AG09309 (cell line): ENCODE results near the gene TLR9.

Source experiments
- DNase-seq: peaks from one replicate; pipeline ENCODE4 v3.0.0-alpha.2; 2010; ENCODE audit warnings: low read depth
- H3K4me3 ChIP-seq: 2 replicates; pipeline ENCODE4 v1.5.1; 2011; ENCODE audit warnings: mild to moderate bottlenecking, low read depth, low read length, moderate library complexity; ENCODE audit not compliant: control insufficient read depth
- CTCF ChIP-seq: IDR thresholded peaks from 2 replicates; pipeline ENCODE4 v1.5.1; 2011; ENCODE audit warnings: mild to moderate bottlenecking, low read depth, low read length, inconsistent platforms; ENCODE audit not compliant: insufficient read depth, control insufficient read depth; ENCODE audit errors: missing control alignments

TLR9 gene

GRCh38 chr3:52254608-52255007 is 29.2 kb upstream of the TLR9 start:
- DNase-seq: no peak
- H3K4me3 ChIP-seq: no peak overlapping the region
- TF ChIP-seq CTCF: no peak

GRCh38 chr3:52253314-52254304 is 28.2 kb upstream of the TLR9 start:
- H3K4me3 ChIP-seq: no peak overlapping the region
- no peak for DNase-seq
- TF ChIP-seq CTCF: no peak

GRCh38 chr3:52250122-52250521 is 24.7 kb upstream of the TLR9 start:
- DNase-seq: no peak
- no peak for TF ChIP-seq CTCF
- no peak overlapping the region for H3K4me3 ChIP-seq

GRCh38 chr3:52249683-52250082 is 24.2 kb upstream of the TLR9 start:
- H3K4me3 ChIP-seq: no peak overlapping the region
- DNase-seq: no peak
- TF ChIP-seq CTCF: no peak

GRCh38 chr3:52248816-52249547 is 23.5 kb upstream of the TLR9 start:
- no peak overlapping the region for H3K4me3 ChIP-seq
- TF ChIP-seq CTCF: no peak
- no peak for DNase-seq

GRCh38 chr3:52248165-52248541 is 22.7 kb upstream of the TLR9 start:
- DNase-seq: no peak
- TF ChIP-seq CTCF: no peak
- no peak overlapping the region for H3K4me3 ChIP-seq
